ENCODE results near the gene DYNC2H1. TPM values are rescaled to one million over a fixed set of nuclear protein-coding genes. Genes with fewer than 3 reads are reported as not detected.
"Not testable (repeated sequence)": the region's sequence is repeated elsewhere in the genome, so short reads cannot be mapped to it uniquely, and the experiment has no call there.

Gene DYNC2H1
- total RNA-seq, 1 experiment from 2014 or later: 7.6 TPM

DNA sequence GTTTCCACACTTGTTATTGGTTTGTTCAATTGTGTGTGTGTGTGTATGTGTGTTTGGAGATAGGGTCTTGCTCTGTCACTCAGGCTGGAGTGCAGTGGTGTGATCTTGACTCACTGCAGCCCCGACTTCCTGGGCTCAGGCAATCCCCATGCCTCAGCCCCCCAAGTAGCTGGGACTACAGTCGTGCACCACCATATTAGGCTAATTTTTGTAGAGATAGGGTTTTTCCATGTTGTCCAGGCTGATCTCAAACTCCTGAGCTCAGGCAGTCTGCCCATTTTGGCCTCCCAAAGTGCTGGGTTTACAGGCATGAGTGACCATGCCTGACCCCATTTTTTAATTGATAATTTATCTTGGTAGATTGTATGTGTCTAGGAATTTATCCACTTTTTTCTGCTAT, 263.7 kb downstream of the DYNC2H1 start:
- H3K9me3 ChIP-seq: peaks cover 8% of the 10 kb centered on the region
- DNase-seq: no peak
- no peaks in the 10 kb centered on the region for H3K27me3 ChIP-seq
- H3K4me3 ChIP-seq: no peak overlapping the region
- no peaks in the 10 kb centered on the region; the same call in 1 of the 2 replicates for H3K36me3 ChIP-seq

DNA sequence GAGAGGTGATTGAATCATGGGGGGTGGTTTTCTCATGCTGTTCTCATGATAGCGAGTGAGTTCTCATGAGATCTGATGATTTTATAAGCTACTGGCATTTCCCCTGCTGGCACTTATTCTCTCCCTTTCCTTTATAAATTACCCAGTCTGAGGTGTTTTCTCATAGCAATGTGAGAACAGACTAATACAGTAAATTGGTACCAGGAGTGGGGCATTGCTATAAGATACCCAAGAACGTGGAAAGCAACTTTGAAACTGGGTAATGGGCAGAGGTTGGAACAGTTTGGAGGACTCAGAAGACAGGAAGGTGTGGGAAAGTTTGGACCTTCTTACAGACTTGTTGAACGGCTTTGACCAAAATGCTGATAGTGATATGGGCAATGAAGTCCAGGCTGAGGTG, 265.0 kb downstream of the DYNC2H1 start:
- not testable (repeated sequence) for DNase-seq, H3K9me3 ChIP-seq, H3K36me3 ChIP-seq, H3K27me3 ChIP-seq, H3K4me3 ChIP-seq

- H3K36me3 ChIP-seq: no peaks in the 10 kb centered on the region; the same call in 1 of the 2 replicates
- no peak for DNase-seq
Observed at GRCh38 chr11:103378931-103379330, 269.7 kb downstream of the DYNC2H1 start.

GRCh38 chr11:103380031-103380430, 270.8 kb downstream of the DYNC2H1 start:
- Histone ChIP-seq H3K4me3 (no peak overlapping the region), H3K9me3 (no peaks in the 10 kb centered on the region), H3K36me3 (no peaks in the 10 kb centered on the region), H3K27me3 (no peaks in the 10 kb centered on the region)
- DNase-seq: no peak

More at GRCh38 chr11:103378931-103379330, 269.7 kb downstream of the DYNC2H1 start:
- H3K27me3 ChIP-seq: no peaks in the 10 kb centered on the region
- H3K4me3 ChIP-seq: no peak overlapping the region
- H3K9me3 ChIP-seq: peaks cover 8% of the 10 kb centered on the region

GRCh38 chr11:103384652-103385051, 275.4 kb downstream of the DYNC2H1 start:
- no peaks in the 10 kb centered on the region for H3K27me3 ChIP-seq
- 0 out of 2 replicates have a peak overlapping the region, but pooled peaks have one; percentile 8 for H3K4me3 ChIP-seq
- H3K36me3 ChIP-seq: no peaks in the 10 kb centered on the region
- H3K9me3 ChIP-seq: no peaks in the 10 kb centered on the region
- DNase-seq: no peak

DNA sequence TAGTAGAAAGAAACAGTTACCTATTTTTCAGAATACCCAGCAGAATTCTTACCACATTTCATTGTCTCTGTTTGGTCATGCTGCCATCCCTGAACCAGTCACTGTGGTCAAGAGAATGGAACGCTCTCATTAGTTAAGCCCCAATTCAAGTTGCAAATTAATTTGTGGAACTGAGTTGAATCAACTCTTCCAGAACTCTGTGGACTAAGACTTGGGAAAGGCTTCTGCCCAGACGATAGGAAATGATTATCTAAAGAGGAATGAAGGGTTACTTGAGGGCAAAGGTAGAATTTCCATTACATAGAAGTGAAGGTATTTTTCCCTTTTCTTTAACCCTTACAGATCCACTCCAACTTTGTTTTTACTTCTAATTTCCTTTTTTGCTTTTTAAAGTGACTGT, 286.4 kb downstream of the DYNC2H1 start:
- Histone ChIP-seq H3K36me3 (peaks cover 4% of the 10 kb centered on the region; the same call in 1 of the 2 replicates), H3K27me3 (no peaks in the 10 kb centered on the region), H3K9me3 (peaks cover 4% of the 10 kb centered on the region; the same call in 1 of the 2 replicates), H3K4me3 (no peak overlapping the region)
- no peak for DNase-seq

DNA sequence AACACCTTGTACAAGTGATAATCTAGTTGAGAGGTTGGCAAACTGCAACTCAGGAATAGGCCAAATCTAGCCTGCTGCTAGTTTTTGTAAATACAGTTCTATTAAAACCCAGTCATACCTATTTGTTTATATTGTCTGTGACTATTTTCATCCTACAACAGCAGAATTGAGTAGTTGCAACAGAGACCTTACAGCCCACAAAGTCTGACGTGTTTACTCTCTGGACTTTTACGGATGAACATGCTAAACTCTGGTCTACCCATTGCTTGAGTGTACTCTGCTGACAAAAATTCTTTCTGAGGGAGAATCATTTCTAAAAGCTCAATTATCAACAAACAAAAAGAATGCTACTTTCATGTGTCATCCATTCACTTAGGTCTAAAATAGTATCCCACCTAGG, 287.0 kb downstream of the DYNC2H1 start:
- peaks cover 10% of the 10 kb centered on the region; the same call in 1 of the 2 replicates for H3K36me3 ChIP-seq
- H3K9me3 ChIP-seq: peaks cover 4% of the 10 kb centered on the region; the same call in 1 of the 2 replicates
- H3K4me3 ChIP-seq: no peak overlapping the region
- no peaks in the 10 kb centered on the region for H3K27me3 ChIP-seq
- no peak for DNase-seq

DNA sequence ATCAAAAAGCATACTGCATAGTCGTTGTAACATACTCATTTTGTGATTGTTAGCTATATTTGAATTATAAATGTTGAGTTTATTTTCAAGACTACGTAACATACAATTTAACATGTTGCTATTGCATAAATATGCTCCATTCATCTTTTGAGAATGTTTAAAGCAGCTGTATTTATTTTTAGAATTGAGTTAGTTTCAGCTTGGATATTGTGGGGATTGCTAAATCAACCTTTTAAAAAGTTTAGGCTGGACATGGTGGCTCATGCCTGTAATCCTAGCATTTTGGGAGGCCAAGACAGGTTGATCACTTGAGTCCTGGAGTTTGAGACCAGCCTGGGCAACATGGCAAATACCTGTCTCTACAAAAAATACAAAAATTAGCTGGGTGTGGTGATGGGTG, 288.1 kb downstream of the DYNC2H1 start:
- no peak for DNase-seq
- no peaks in the 10 kb centered on the region for H3K27me3 ChIP-seq
- H3K36me3 ChIP-seq: peaks cover 12% of the 10 kb centered on the region; the same call in 1 of the 2 replicates

DNA sequence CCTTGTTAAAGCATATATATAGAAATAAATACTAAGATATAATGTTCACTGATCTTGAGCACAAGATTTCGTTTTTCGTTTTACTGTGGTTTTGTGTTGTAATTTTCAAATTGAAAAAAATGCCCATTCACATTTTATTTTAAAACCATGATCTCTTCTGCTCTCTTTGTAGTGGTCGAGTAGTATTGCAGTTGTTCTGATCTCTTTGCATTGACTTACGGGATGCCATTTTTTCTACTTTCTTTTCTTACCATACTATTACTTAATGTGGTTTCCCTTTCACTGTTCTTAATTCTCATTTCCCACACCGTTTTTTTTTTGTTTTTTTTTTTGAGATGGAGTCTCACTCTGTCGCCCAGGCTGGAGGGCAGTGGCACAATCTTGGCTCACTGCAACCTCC, 289.6 kb downstream of the DYNC2H1 start:
- H3K27me3 ChIP-seq: no peaks in the 10 kb centered on the region

More for the DNA sequence above, 288.1 kb downstream of the DYNC2H1 start:
- Histone ChIP-seq H3K9me3 (peaks cover 4% of the 10 kb centered on the region; the same call in 1 of the 2 replicates), H3K4me3 (no peak overlapping the region)

DNA sequence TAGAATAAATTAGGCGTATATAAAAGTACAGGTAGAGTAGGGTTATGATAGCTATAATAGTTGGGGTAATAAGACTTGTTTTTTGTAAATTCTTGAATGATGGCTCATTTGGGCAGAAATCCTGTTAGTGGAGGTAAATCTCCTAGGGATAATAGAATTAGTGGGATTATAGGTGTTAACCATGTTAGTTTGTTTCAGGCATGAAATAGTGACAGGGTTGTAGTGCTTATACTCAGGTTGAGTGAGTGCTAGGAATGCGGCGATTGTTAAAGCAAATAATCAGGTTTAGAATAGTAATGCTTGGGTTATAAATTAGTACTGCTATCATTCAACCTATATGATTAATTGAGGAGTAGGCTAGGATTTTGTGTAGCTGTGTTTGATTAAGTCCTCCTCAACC, 297.1 kb downstream of the DYNC2H1 start:
- H3K4me3 ChIP-seq: no peak overlapping the region
- no peaks in the 10 kb centered on the region for H3K9me3 ChIP-seq
- no peaks in the 10 kb centered on the region for H3K27me3 ChIP-seq
- no peak for DNase-seq
- H3K36me3 ChIP-seq: 0 out of 2 replicates have a peak, but pooled peaks cover 1% of the 10 kb centered on the region

More for the DNA sequence above, 289.6 kb downstream of the DYNC2H1 start:
- DNase-seq: no peak
- no peak overlapping the region for H3K4me3 ChIP-seq
- H3K9me3 ChIP-seq: no peaks in the 10 kb centered on the region
- peaks cover 12% of the 10 kb centered on the region; the same call in 1 of the 2 replicates for H3K36me3 ChIP-seq

DNA sequence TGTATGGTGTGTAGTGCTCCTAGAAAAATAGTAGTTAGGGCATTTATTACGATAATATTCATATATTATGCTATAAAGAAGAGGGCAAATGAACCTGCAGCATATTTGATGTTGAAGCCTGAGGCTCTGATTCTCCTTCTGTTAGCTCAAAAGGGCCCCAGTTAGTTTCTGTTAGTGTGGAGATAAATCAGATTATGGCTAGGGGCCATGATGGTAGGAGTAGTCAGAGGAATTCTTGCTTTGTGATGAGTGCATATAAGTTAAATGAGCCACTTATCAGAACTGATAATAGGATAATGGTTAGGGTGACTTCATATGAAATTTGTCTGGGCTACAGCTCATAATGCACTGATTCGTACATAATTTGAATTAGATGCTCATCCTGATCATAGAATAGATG, 298.4 kb downstream of the DYNC2H1 start:
- H3K27me3 ChIP-seq: no peaks in the 10 kb centered on the region
- no peaks in the 10 kb centered on the region for H3K9me3 ChIP-seq
- DNase-seq: no peak
- H3K4me3 ChIP-seq: no peak overlapping the region
- no peaks in the 10 kb centered on the region for H3K36me3 ChIP-seq

- Histone ChIP-seq H3K4me3 (no peak overlapping the region), H3K36me3 (no peaks in the 10 kb centered on the region), H3K9me3 (no peaks in the 10 kb centered on the region), H3K27me3 (no peaks in the 10 kb centered on the region)
- no peak for DNase-seq
Observed at GRCh38 chr11:103413266-103413888, 304.2 kb downstream of the DYNC2H1 start.

- DNase-seq: no peak
- no peaks in the 10 kb centered on the region for H3K27me3 ChIP-seq
- no peaks in the 10 kb centered on the region for H3K9me3 ChIP-seq
- H3K4me3 ChIP-seq: no peak overlapping the region
- H3K36me3 ChIP-seq: no peaks in the 10 kb centered on the region; the same call in 1 of the 2 replicates
Observed at GRCh38 chr11:103418014-103418413, 308.8 kb downstream of the DYNC2H1 start.

DNA sequence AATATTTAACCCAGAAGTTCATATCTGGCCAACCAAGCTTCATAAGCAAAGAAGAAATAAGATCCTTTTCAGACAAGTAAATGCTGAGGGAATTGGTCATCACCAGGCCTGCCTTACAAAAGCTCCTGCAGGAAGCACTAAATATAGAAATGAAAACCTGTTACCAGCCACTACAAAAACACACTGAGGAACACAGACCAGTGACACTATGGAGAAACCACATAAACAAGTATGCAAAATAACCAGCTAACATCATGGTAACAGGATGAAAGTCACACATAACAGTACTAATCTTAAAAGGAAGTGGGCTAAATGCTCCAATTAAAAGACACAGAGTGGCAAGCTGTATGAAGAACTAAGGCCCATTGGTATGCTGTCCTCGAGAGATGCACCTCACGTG, 311.4 kb downstream of the DYNC2H1 start:
- Histone ChIP-seq H3K4me3 (no peak overlapping the region), H3K27me3 (no peaks in the 10 kb centered on the region), H3K36me3 (no peaks in the 10 kb centered on the region; the same call in 1 of the 2 replicates), H3K9me3 (no peaks in the 10 kb centered on the region)
- DNase-seq: no peak

- peak; percentile 64 for DNase-seq
- H3K27me3 ChIP-seq: no peaks in the 10 kb centered on the region
- peaks cover 3% of the 10 kb centered on the region; the same call in 1 of the 2 replicates for H3K9me3 ChIP-seq
- H3K36me3 ChIP-seq: no peaks in the 10 kb centered on the region
- H3K4me3 ChIP-seq: peak overlapping the region; percentile 27
Observed at GRCh38 chr11:103433386-103434072, 324.3 kb downstream of the DYNC2H1 start.

DNA sequence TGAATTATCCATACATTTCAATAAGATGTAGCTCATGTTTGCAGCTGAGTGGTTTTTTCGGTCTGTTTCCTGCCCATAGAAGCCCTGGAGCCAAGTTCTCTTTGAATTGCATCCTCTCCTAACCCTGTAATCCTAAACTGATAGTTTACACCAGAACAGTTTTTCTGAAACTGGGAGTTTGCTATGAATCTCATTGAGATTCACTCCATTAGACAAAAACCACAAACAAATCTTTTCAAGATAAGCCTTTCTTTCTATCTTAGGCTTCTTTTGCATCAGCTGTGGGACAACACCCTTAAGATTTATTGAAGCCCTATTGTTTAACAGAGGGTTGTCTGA, 324.8 kb downstream of the DYNC2H1 start:
- Histone ChIP-seq H3K27me3 (no peaks in the 10 kb centered on the region), H3K36me3 (no peaks in the 10 kb centered on the region), H3K4me3 (peak overlapping the region; percentile 27; the same call in 1 of the 2 replicates), H3K9me3 (peaks cover 3% of the 10 kb centered on the region; the same call in 1 of the 2 replicates)
- peak; percentile 18 for DNase-seq

DNA sequence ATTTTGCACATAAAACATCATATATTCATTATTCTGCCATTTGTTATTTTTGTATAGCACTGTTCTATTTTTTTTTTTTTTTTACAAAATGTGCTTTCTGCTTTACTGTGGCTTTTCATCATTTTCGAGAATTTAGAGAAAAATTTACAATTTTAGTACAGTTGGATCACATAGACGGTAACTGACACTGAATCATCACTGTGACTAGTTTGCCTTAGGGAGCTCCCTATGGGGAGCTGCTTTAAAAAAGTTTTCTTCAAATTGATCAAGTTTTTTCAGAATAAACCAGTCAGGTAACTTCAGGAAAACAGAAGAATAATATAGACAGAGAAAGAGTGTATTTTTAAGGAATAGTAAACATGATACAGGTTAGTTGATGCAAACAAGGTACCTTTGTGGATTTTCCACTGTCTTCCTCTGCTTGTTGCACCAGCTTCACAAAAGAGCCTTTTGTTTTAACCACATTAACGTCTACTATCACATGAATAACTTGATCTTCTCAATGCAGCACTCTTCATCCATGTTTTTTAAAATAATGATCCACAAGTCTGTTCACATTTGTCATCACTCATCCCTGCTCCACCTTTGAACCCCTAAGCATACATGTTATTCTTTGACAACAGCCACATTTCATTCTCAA, 327.0 kb downstream of the DYNC2H1 start:
- no peaks in the 10 kb centered on the region for H3K36me3 ChIP-seq
- H3K9me3 ChIP-seq: no peaks in the 10 kb centered on the region
- no peak overlapping the region for H3K4me3 ChIP-seq
- no peak for DNase-seq
- no peaks in the 10 kb centered on the region for H3K27me3 ChIP-seq

All from MG63 (cell line).